HG03060 (cell line): ENCODE data around the gene SUMF1.
"Not testable (repeated sequence)": the region's sequence is repeated elsewhere in the genome, so short reads cannot be mapped to it uniquely, and the experiment has no call there.

Source experiments
- ATAC-seq: cut with Tn5 transposase; IDR thresholded peaks from one replicate; pipeline ENCODE4 v1.9.1; 2021; ENCODE audit warnings: low read depth, moderate number of reproducible peaks; ENCODE audit not compliant: unreplicated experiment

The SUMF1 gene

GRCh38 chr3:4464576-4464975 lies 2.5 kb downstream of the SUMF1 start:
- ATAC-seq = no peak

- ATAC-seq = no peak
Measured at GRCh38 chr3:4462369-4463040, 4.6 kb downstream of the SUMF1 start.

- ATAC-seq = no peak
Measured at GRCh38 chr3:4461468-4462090, 5.5 kb downstream of the SUMF1 start.

- ATAC-seq = no peak
Measured at GRCh38 chr3:4460334-4460733, 6.7 kb downstream of the SUMF1 start.

- ATAC-seq = no peak
Measured at GRCh38 chr3:4458961-4459360, 8.1 kb downstream of the SUMF1 start.

- not testable (repeated sequence) for ATAC-seq
Measured at GRCh38 chr3:4456780-4457179, 10.3 kb downstream of the SUMF1 start.

GRCh38 chr3:4454142-4454541 lies 12.9 kb downstream of the SUMF1 start:
- ATAC-seq = no peak

GRCh38 chr3:4449043-4449805 lies 17.8 kb downstream of the SUMF1 start:
- ATAC-seq = no peak

GRCh38 chr3:4448187-4448586 lies 18.9 kb downstream of the SUMF1 start:
- no peak for ATAC-seq

- ATAC-seq = no peak
Measured at GRCh38 chr3:4447295-4447999, 19.6 kb downstream of the SUMF1 start.

- no peak for ATAC-seq
Measured at GRCh38 chr3:4440951-4441350, 26.1 kb downstream of the SUMF1 start.

GRCh38 chr3:4438296-4438695 lies 28.8 kb downstream of the SUMF1 start:
- no peak for ATAC-seq

- no peak for ATAC-seq
Measured at GRCh38 chr3:4432259-4432658, 34.8 kb downstream of the SUMF1 start.

- no peak for ATAC-seq
Measured at GRCh38 chr3:4429648-4430350, 37.3 kb downstream of the SUMF1 start.

- ATAC-seq = peak; percentile 78
Measured at GRCh38 chr3:4426782-4427344, 40.2 kb downstream of the SUMF1 start.

- ATAC-seq = no peak
Measured at GRCh38 chr3:4426261-4426781, 40.7 kb downstream of the SUMF1 start.

- no peak for ATAC-seq
Measured at GRCh38 chr3:4425707-4426106, 41.4 kb downstream of the SUMF1 start.

- ATAC-seq = no peak
Measured at GRCh38 chr3:4425055-4425454, 42.0 kb downstream of the SUMF1 start.

GRCh38 chr3:4421121-4421520 lies 45.9 kb downstream of the SUMF1 start:
- peak; percentile 84 for ATAC-seq

GRCh38 chr3:4419920-4420319 lies 47.1 kb downstream of the SUMF1 start:
- ATAC-seq = no peak
